Uterus (tissue), 2 donors: ENCODE measurements around the gene CYP4Z1.

ENCODE experiments used
- CTCF ChIP-seq, 4 experiments: fragments of 200-600 bp in 2 of 4; fragments of 450-650 bp in 2 of 4; sonication (generic) in 2 of 4; IDR thresholded peaks; one replicate each; pipeline ENCODE4 v1.5.1; 2016 to 2019; ENCODE audit warnings: antibody characterized with exemption in 4 of 4, mild to moderate bottlenecking in 2 of 4, moderate library complexity in 1 of 4
- POLR2A ChIP-seq, 2 donors: fragments of 450-650 bp; IDR thresholded peaks; one replicate each; pipeline ENCODE4 v1.6.1; 2016; ENCODE audit warnings: antibody characterized with exemption in 2 of 2, mild to moderate bottlenecking in 1 of 2, moderate library complexity in 1 of 2

DNA sequence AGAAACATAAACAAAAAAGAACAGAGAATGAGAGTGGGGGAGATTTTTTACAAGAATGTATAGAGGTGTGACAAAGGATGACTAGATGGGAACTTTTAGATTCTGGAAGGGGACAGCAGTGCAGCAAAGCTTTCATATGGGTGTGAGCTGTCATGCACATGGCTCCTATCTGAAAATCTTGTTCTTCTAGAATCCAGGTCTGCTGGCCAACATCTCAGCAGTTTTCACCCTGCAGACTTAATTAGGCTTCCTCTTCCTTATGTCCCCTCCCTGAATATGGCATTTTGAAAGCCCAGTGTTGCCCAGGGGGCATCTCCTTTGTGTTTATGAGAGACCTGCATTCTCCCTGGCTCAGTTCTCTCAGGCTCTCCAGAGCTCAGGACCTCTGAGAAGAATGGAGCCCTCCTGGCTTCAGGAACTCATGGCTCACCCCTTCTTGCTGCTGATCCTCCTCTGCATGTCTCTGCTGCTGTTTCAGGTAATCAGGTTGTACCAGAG is at the start of gene CYP4Z1:
- TF ChIP-seq CTCF (IDR thresholded peaks at IDR 0.05) (no peak), POLR2A (IDR thresholded peaks at IDR 0.05) (no peak)
